Natural killer cell (primary cell): ENCODE measurements around the gene MCTP1. TPM values are rescaled to one million over a fixed set of nuclear protein-coding genes. Genes with fewer than 3 reads are reported as not detected.

Experiments
- ATAC-seq, 3 donors: fragments of 150-1000 bp in 2 of 3; fragments of 200-7000 bp in 1 of 3; cut with Tn5 transposase; 1 replicate in 1 of 3; 2 replicates in 2 of 3; pipeline ENCODE4 v1.10.0; 2021; ENCODE audit warnings: mild to moderate bottlenecking in 2 of 3, moderate library complexity in 2 of 3
- DNase-seq, 2 donors: peaks; one replicate each; pipeline versions ENCODE4 v3.0.0 to v3.0.0-alpha.2; 2013 to 2021; ENCODE audit warnings: mixed read lengths in 1 of 2
- H3K27ac ChIP-seq: one replicate; pipeline ENCODE4 v1.5.1; 2013; ENCODE audit warnings: mild to moderate bottlenecking, low read length
- H3K27me3 ChIP-seq: one replicate; pipeline ENCODE4 v1.6.1; 2013; ENCODE audit warnings: low read length; ENCODE audit not compliant: control insufficient read depth, insufficient read depth
- H3K36me3 ChIP-seq: one replicate; pipeline ENCODE4 v1.6.1; 2013; ENCODE audit warnings: low read length; ENCODE audit not compliant: control insufficient read depth, insufficient read depth
- H3K4me1 ChIP-seq: one replicate; pipeline ENCODE4 v1.6.1; 2013; ENCODE audit warnings: low read length; ENCODE audit not compliant: control insufficient read depth, insufficient read depth
- H3K4me3 ChIP-seq: one replicate; pipeline ENCODE4 v1.5.1; 2013; ENCODE audit warnings: low read length
- H3K9me3 ChIP-seq: one replicate; pipeline ENCODE4 v1.6.1; 2013; ENCODE audit warnings: low read length; ENCODE audit not compliant: control insufficient read depth, insufficient read depth
- H3K27ac Mint-ChIP-seq, 2 donors: one replicate each; pipeline ENCODE4 v1.8.0; 2022; ENCODE audit warnings: mild to moderate bottlenecking in 2 of 2, mixed read lengths in 2 of 2, moderate library complexity in 1 of 2
- H3K27me3 Mint-ChIP-seq, 2 donors: one replicate each; pipeline ENCODE4 v1.8.0; 2022; ENCODE audit warnings: low read depth in 2 of 2, mixed read lengths in 2 of 2
- H3K36me3 Mint-ChIP-seq: one replicate; pipeline ENCODE4 v1.8.0; 2022; ENCODE audit warnings: mixed read lengths
- H3K4me1 Mint-ChIP-seq, 2 donors: one replicate each; pipeline ENCODE4 v1.8.0; 2022; ENCODE audit warnings: mixed read lengths in 2 of 2
- H3K4me3 Mint-ChIP-seq: one replicate; pipeline ENCODE4 v1.8.0; 2022; ENCODE audit warnings: mild to moderate bottlenecking, moderate library complexity, mixed read lengths
- H3K9me3 Mint-ChIP-seq, 2 donors: one replicate each; pipeline ENCODE4 v1.8.0; 2022; ENCODE audit warnings: mixed read lengths in 2 of 2
- CTCF ChIP-seq: fragments of 200-600 bp; IDR thresholded peaks from one replicate; pipeline ENCODE4 v1.8.0; 2022; ENCODE audit warnings: antibody characterized with exemption
- WGBS: methylation state at CpG from one replicate; pipeline ENCODE4 v1.1.7; 2013; ENCODE audit warnings: missing lambda C conversion rate; ENCODE audit not compliant: insufficient coverage; 5-methylcytosine and 5-hydroxymethylcytosine counted together
- intact Hi-C: fragments of 100-400 bp; cut with micrococcal nuclease; formaldehyde crosslinking; loops from one replicate; pipeline ENCODE4 v1.14.2; 2022
- total RNA-seq, 4 donors: library from RNA; stranded (reverse); fragments of 120-200 nt in 1 of 4; gene quantifications; one replicate each; pipeline versions ENCODE4 v1.2.3 to v1.2.4, GENCODE V29; 2013 to 2022

MCTP1 gene
- total RNA-seq, 3 donors from 2014 or later (not counting 1 experiment from before 2014, with no cell fraction given), result 4.7 to 15.1 (median 9.8) TPM

- WGBS, result no CpG with 5 or more reads among the region's 1 CpG
- H3K9me3 Mint-ChIP-seq, result peaks cover 0 to 6% of the 10 kb centered on the region in 2 donors
- no peaks in the 10 kb centered on the region for H3K27me3 ChIP-seq
- no peak for DNase-seq
- intact Hi-C loops, result no loop called here
- H3K4me3 Mint-ChIP-seq, result no peak overlapping the region
- no peak overlapping the region for H3K27ac ChIP-seq
- H3K4me1 Mint-ChIP-seq, result no peaks in the 10 kb centered on the region
- no peaks in the 10 kb centered on the region for H3K4me1 ChIP-seq
- no peak for TF ChIP-seq CTCF
- no peaks in the 10 kb centered on the region for H3K36me3 ChIP-seq
- no peak overlapping the region for H3K4me3 ChIP-seq
- peaks cover 0 to 13% of the 10 kb centered on the region in 2 donors for H3K27me3 Mint-ChIP-seq
- ATAC-seq, result no peak
- H3K9me3 ChIP-seq, result no peaks in the 10 kb centered on the region
- no peak overlapping the region for H3K27ac Mint-ChIP-seq
- no peaks in the 10 kb centered on the region for H3K36me3 Mint-ChIP-seq
Measured at GRCh38 chr5:95093211-95093610, 191.7 kb downstream of the MCTP1 start.

- Mint-ChIP-seq H3K36me3 (no peaks in the 10 kb centered on the region), H3K4me3 (no peak overlapping the region), H3K27ac (no peak overlapping the region), H3K4me1 (peaks cover 15% of the 10 kb centered on the region in 2 donors), H3K27me3 (peaks cover 0 to 10% of the 10 kb centered on the region in 2 donors), H3K9me3 (peaks cover 0 to 2% of the 10 kb centered on the region in 2 donors)
- ATAC-seq (no peak), DNase-seq (no peak)
- H3K27ac ChIP-seq, result no peak overlapping the region
- H3K4me3 ChIP-seq, result no peak overlapping the region
- H3K4me1 ChIP-seq, result peaks cover 11% of the 10 kb centered on the region
- intact Hi-C loops, result no loop called here
- WGBS, result 78% methylated on average over 2 of the region's 2 CpGs
- TF ChIP-seq CTCF, result no peak
- H3K27me3 ChIP-seq, result no peaks in the 10 kb centered on the region
- no peaks in the 10 kb centered on the region for H3K9me3 ChIP-seq
- no peaks in the 10 kb centered on the region for H3K36me3 ChIP-seq
Measured at GRCh38 chr5:95090774-95091173, 194.1 kb downstream of the MCTP1 start.

GRCh38 chr5:95087816-95088317 is 197.0 kb downstream of the MCTP1 start:
- Mint-ChIP-seq H3K36me3 (no peaks in the 10 kb centered on the region), H3K27ac (peak overlapping the region in 1 of 2 donors; percentile 27), H3K9me3 (no peaks in the 10 kb centered on the region), H3K4me3 (no peak overlapping the region), H3K4me1 (peaks cover 15% of the 10 kb centered on the region in 2 donors), H3K27me3 (peaks cover 0 to 10% of the 10 kb centered on the region in 2 donors)
- Histone ChIP-seq H3K27ac (peak overlapping the region; percentile 15), H3K4me1 (peaks cover 11% of the 10 kb centered on the region), H3K9me3 (no peaks in the 10 kb centered on the region), H3K36me3 (no peaks in the 10 kb centered on the region), H3K27me3 (no peaks in the 10 kb centered on the region), H3K4me3 (no peak overlapping the region)
- no peak for DNase-seq
- intact Hi-C loops, result no loop called here
- no peak for TF ChIP-seq CTCF
- WGBS, result 61% methylated on average over 7 of the region's 7 CpGs
- no peak for ATAC-seq
